C4-2B (cell line): ENCODE data around the gene UFD1.

Experiments used
- ZFX ChIP-seq: fragments of 450-650 bp; IDR thresholded peaks from 2 replicates; pipeline ENCODE4 v1.6.1; 2017
- TF ChIP-seq, protein P1 (sequence below): fragments of 450-650 bp; conservative IDR thresholded peaks from 2 replicates; pipeline ENCODE4 v1.5.1; 2017; ENCODE audit warnings: mild to moderate bottlenecking

DNA sequence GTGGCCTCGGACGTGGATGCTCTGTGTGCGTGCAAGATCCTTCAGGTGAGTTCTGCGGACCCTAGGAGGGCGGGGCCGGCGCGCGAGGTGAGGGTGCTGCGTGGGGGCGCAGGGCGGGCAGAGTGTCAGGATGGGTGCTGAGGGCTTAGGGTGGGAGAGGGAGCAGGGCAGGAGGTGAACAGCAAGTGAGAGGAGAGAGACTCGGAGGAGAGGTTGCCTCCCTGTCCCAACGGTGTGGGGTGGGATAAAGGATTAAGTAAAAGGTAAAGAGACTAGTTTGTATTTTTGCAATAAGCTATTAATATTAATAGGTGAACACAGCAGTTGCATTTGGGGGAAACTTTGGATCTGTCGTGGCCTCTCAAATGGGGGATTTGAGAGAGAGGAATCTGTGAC lies 1.2 kb upstream of the UFD1 start:
- TF ChIP-seq, protein P1, sequence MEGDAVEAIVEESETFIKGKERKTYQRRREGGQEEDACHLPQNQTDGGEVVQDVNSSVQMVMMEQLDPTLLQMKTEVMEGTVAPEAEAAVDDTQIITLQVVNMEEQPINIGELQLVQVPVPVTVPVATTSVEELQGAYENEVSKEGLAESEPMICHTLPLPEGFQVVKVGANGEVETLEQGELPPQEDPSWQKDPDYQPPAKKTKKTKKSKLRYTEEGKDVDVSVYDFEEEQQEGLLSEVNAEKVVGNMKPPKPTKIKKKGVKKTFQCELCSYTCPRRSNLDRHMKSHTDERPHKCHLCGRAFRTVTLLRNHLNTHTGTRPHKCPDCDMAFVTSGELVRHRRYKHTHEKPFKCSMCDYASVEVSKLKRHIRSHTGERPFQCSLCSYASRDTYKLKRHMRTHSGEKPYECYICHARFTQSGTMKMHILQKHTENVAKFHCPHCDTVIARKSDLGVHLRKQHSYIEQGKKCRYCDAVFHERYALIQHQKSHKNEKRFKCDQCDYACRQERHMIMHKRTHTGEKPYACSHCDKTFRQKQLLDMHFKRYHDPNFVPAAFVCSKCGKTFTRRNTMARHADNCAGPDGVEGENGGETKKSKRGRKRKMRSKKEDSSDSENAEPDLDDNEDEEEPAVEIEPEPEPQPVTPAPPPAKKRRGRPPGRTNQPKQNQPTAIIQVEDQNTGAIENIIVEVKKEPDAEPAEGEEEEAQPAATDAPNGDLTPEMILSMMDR = no peak
- TF ChIP-seq ZFX = no peak
